CD1c-positive myeloid dendritic cell (primary cell): ENCODE measurements around the gene TNNI3.

Experiments
- DNase-seq: peaks from one replicate; pipeline ENCODE4 v3.0.0-alpha.2; 2016; ENCODE audit errors: extremely low spot score

TNNI3 gene

GRCh38 chr19:55157064-55157908 is at the start of gene TNNI3:
Gene TNNI3, minus strand, starts transcription at chr19:55157732. Its CDS starts 143 bp downstream, at chr19:55157589.
- DNase-seq = no peak

GRCh38 chr19:55206664-55207500 is 49.4 kb upstream of the TNNI3 start:
- peak; percentile 82 for DNase-seq

- DNase-seq = peak; percentile 42
Observed at GRCh38 chr19:55202199-55202598, 44.7 kb upstream of the TNNI3 start.

DNA sequence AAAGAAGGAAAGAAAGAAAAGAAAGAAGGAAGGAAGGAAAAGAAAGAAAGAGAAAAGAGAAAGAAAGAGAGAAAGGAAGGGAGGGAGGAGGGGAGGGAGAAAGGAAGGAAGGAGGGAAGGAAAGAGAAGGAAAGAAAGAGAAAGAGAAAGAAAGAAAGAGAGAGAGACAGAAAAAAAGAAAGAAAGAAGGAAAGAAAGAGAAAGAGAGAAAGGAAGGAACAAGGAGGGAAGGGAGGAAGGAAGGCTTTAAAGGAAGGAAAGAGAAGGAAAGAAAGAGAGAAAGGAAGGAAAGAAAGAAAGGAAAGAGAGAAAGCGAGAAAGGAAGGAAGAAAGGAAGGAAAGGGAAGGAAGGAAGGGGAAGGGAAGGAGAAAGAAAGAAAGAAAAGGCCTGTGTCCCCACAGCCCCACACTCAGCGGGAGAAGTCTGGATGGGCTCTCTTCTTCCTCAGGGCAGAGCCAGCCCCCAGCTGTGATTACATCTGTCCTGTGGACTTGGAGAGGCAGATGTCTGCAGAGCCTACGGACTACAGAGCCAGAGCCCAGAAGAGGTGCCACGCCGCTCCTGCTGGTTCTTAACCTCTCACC is 42.2 kb upstream of the TNNI3 start:
- DNase-seq = no peak

DNA sequence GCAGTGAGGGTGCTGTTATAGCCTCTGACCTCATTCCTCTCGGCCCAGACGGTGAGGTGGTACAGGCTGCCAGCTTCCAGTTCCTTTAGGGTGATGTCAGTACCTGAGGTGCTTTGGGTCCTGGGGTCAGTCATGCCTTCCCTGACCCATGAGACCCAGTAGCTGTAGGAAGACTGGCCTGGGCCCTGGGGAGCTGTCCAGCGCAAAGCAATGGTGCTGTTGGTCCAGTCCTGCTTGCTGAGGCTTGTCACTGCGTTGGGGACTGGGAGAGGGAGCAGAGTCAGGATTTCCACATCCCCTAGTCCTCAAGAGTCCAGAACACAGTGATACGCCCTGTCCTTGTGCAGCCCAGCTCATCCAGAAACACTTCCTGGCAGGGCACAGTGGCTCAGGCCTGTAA is 41.1 kb upstream of the TNNI3 start:
- DNase-seq = no peak

- DNase-seq = peak; percentile 24
Observed at GRCh38 chr19:55197528-55197927, 40.0 kb upstream of the TNNI3 start.

DNA sequence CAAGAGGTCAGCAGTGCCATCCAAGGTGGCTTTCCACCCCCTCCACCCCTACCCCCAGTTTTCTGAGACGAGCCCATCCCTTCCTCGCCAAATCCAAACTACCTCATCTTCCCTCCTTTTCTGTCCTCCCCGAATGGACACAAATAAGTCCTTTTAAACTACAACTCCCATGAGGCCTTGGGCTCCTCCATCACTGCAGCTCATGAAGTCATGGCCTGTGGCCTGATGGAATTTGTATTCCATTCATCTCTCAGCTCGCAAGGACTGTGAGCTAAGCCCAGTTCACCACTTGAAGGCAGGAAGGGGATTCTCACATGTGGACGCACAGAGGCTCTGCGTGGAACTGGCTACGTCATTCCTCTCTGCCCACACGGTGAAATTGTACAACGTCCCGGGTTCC is 39.3 kb upstream of the TNNI3 start:
- DNase-seq = no peak

DNA sequence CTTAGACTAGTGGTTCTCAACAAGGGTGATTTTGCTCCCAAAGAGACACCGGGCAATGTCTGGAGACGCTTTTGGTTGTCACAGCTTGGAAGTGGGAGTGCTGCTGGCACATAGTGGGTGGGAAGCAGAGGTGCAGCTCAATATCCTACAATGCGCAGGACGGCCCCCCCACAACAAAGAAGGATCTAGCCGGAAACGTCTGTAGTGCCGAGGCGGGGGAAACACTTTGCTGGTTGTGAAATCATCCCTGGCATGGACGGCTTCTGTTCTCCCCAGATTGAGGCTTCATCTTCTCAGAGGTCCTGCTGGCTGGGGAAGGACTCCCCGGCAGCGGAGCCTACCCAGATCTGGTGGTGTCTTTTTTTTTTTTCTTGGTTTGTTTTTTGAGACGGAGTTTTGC is 35.9 kb upstream of the TNNI3 start:
- DNase-seq = no peak

DNA sequence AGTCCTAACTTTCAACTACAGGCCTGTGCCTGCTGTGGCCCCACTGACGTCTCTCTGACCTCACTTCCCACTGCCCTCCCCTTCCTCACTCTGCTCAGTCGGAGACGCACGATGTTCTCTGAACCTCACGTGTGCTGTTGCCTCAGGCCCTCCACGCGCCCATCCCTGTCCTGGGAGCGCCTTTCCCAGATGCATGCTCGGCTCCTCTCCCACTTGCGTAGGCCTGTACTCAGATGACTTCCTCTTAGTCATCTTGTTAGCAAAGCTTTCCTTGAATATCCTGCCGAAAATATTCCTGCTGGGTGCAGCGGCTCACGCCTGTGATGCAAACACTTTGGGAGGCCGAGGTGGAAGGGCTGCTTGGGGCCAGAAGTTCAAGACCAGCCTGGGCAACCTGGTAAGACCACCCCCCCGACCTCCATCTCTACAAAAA is 31.9 kb upstream of the TNNI3 start:
- peak; percentile 54 for DNase-seq

DNA sequence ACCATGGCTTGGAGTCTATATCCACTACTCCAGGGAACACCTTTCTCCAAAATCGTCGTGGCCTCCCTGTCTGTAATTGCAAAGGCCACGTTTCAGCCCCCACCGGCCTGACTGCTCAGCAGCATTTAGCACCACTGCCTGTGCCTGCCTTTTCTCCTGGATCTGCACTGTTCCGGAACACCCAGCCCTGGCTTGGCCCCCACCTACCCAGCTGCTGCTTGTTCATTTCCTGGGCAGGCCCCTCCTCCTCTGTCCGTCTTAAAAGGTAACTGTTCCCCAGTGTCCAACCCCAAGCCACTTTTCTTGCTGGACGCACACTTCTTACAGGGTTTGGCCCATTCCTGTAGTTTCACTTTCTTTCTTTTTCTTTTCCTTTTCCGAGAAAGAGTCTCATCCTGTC is 31.1 kb upstream of the TNNI3 start:
- DNase-seq = no peak

GRCh38 chr19:55186080-55186479 is 28.5 kb upstream of the TNNI3 start:
- DNase-seq = no peak

DNA sequence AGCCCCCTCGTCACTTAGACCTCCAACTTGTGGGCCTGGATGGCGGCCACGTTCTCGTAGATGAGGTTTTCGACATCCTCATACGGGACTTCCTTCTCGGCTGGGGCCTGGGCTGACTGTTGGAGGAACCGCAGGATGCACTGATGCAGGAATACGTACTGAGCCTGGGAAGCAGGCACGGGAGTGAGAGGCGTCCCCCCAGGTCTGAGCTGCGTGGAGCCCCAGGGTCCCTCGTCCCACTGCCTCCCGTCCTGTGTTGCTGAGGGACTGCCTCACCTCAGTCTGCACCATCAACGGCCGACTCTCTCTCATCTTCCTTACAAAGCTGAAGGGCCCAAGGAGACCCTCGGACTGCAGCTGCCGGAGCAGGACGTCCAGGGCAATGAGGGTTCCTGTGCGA is 24.2 kb upstream of the TNNI3 start:
- no peak for DNase-seq

GRCh38 chr19:55179606-55180484 is 22.3 kb upstream of the TNNI3 start, which contains the start of gene SYT5:
Gene SYT5, minus strand, starts transcription at chr19:55180289. Its CDS starts 1,248 bp downstream, at chr19:55179041.
- DNase-seq = peak; percentile 68

DNA sequence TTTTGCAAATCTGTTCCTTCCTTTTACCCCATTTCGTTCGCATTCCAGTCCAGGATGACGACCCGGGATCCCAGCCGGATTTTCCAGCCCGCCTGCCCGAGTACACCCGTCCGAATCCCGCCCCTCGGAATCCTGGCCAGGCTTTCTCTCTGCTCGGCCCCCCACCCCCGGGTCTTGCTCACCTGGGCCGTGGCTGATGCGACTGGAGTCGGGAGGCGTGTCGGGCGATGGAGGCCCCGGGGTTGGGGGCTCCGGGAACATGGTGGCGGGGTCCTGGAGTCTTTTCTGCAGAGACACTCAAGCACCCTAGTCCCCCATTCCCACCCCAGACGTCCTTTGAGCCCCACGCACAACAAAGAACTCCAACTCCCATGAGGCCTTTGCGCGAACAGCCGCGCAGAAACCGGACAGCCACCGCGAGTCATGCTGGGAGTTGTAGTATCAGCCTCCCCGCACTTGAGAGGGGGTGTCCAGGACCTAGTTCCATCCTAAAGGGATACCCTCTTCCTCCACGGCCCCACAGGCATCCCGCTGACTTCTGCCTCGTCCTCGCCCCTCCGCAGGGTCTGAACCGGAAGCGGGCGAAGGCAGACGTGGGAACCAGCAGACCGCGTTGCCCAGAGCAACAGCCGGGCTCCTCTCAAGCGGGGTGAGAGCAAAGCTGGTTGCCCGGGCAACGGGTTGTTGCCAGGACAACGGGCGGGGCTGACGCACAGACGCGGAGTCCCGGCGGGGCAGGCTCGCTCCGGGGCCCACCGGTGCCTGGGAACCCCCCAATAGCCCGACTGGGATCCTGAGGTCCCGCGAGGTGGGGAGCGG is 21.5 kb upstream of the TNNI3 start:
- DNase-seq = peak; percentile 91

- DNase-seq = no peak
Observed at GRCh38 chr19:55176076-55176475, 18.5 kb upstream of the TNNI3 start.

DNA sequence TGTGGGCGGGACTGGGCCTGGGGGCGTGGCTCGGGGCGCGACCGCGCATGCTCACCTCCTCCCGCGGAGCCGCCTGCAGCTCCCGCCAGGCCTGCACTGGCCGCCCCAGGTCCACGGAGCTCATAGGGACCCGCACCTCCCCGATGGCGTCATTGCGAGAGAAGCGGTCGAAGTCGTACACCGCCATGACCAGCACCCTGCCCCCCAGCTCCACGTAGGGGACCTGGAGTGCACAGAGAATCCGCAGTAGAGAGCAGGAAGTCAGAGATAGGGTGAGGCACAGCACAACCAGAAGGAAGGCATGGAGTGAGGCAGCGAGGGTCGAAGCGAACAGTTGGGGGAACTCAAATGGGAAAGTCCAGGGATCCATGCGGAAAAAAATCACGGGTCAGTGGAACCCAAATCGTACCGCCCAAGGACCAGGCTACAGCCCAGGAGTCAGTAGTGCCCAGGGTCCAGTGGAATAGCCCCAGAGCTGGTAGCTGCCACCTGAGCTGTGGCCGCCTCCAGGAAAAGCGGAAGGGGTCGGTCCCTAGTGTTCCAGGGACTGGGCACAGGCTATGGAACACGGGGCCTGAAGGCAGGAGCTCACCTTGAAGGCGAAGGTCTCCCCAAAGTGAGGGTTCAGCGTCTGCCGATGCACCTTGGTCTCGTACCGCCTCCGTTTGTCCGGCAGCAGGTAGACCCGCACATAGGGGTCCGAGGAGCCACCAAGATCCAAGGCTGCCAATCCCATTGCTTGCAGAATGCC is 17.8 kb upstream of the TNNI3 start:
- no peak for DNase-seq

DNA sequence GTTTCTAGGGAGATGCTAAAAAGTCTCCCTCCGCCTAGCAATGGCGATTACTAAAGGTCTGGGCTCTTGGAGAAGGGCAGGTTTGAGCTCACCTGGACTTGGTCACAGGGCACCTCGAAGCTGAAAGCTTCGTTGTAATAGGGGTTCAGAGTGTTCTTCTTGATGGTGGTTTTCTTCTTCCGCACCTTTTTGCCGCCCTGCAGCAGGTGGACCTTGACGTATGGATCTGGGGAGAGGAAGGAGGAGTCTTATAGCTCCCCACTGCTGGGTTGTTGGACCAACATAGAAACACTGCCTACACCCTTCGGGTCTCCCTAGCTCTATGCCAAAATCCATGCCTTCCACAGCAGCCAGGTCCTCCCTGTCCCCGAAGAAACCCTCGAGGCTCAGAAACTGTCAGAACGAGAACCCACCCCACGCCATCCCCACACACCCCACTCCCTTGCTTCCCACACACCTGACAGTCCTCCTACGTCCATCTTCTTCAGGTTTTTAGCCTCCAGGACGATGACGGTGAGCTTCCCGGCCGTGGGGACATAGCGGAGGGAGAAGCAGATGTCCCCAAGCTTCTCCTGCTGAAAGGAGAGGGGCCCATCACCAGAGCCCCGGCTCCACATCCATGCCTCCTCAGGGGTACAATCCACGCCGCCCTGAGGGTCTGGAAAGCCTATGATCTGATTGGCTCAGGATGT is 17.0 kb upstream of the TNNI3 start:
- DNase-seq = no peak

GRCh38 chr19:55173714-55174409 is 16.3 kb upstream of the TNNI3 start:
- DNase-seq = peak; percentile 20
